Germinal center (tissue), 1 donor: ENCODE results near the gene DYNC2I2.
"Not testable (repeated sequence)": the region's sequence is repeated elsewhere in the genome, so short reads cannot be mapped to it uniquely, and the experiment has no call there.

Source experiments
- DNase-seq: peaks from one replicate; pipeline ENCODE4 v3.0.0; 2012; ENCODE audit warnings: mixed read lengths, low spot score

DYNC2I2 gene

GRCh38 chr9:128614728-128615127 is 41.9 kb downstream of the DYNC2I2 start:
- DNase-seq: no peak

- no peak for DNase-seq
Observed at GRCh38 chr9:128611600-128612394, 44.9 kb downstream of the DYNC2I2 start.

GRCh38 chr9:128610897-128611296 is 45.8 kb downstream of the DYNC2I2 start:
- no peak for DNase-seq

- DNase-seq: no peak
Observed at GRCh38 chr9:128607642-128608350, 48.9 kb downstream of the DYNC2I2 start.

- no peak for DNase-seq
Observed at GRCh38 chr9:128603697-128604096, 53.0 kb downstream of the DYNC2I2 start.

GRCh38 chr9:128600099-128600498 is 56.5 kb downstream of the DYNC2I2 start:
- no peak for DNase-seq

- no peak for DNase-seq
Observed at GRCh38 chr9:128595471-128595870, 61.2 kb downstream of the DYNC2I2 start.

- DNase-seq: no peak
Observed at GRCh38 chr9:128593856-128594255, 62.8 kb downstream of the DYNC2I2 start.

GRCh38 chr9:128593039-128593438 is 63.6 kb downstream of the DYNC2I2 start:
- no peak for DNase-seq

- no peak for DNase-seq
Observed at GRCh38 chr9:128588581-128589233, 67.9 kb downstream of the DYNC2I2 start.

- DNase-seq: no peak
Observed at GRCh38 chr9:128587453-128587852, 69.2 kb downstream of the DYNC2I2 start.

- not testable (repeated sequence) for DNase-seq
Observed at GRCh38 chr9:128586934-128587333, 69.7 kb downstream of the DYNC2I2 start.

- not testable (repeated sequence) for DNase-seq
Observed at GRCh38 chr9:128585155-128585554, 71.5 kb downstream of the DYNC2I2 start.
